Suppressor macrophage treated with lipopolysaccharide for 1 hour (primary cell): ENCODE data around the gene BAHD1.

ENCODE experiments used
- DNase-seq, 3 donors: peaks; one replicate each; pipeline ENCODE4 v3.0.0-alpha.2; 2020 to 2022

The BAHD1 gene

GRCh38 chr15:40500568-40501330 lies 60.0 kb downstream of the BAHD1 start:
- peak in 1 of 3 donors; percentile 10 for DNase-seq

GRCh38 chr15:40501487-40501886 lies 60.7 kb downstream of the BAHD1 start:
- no peak for DNase-seq

GRCh38 chr15:40506964-40507571 lies 66.3 kb downstream of the BAHD1 start:
- peak; percentile 76 to 88 (median 80) for DNase-seq

GRCh38 chr15:40508216-40508615 lies 67.5 kb downstream of the BAHD1 start:
- no peak for DNase-seq

GRCh38 chr15:40510201-40510600 lies 69.4 kb downstream of the BAHD1 start:
- DNase-seq: no peak

- DNase-seq: peak; percentile 26 to 45 (median 34)
These were observed 70.3 kb downstream of the BAHD1 start for GRCh38 chr15:40511093-40511471.

- DNase-seq: peak; percentile 61 to 80 (median 62)
These were observed 70.8 kb downstream of the BAHD1 start for GRCh38 chr15:40511472-40512133.

GRCh38 chr15:40512440-40512839 lies 71.7 kb downstream of the BAHD1 start:
- no peak for DNase-seq

- no peak for DNase-seq
These were observed 72.9 kb downstream of the BAHD1 start for GRCh38 chr15:40513609-40514008.

GRCh38 chr15:40516322-40516721 lies 75.6 kb downstream of the BAHD1 start:
- DNase-seq: no peak
